HCT116 (cell line): Measurements from ENCODE around the gene TEX264. TPM values are rescaled to one million over a fixed set of nuclear protein-coding genes. Genes with fewer than 3 reads are reported as not detected.

Experiments
- ATAC-seq: fragments of 200-7000 bp; cut with Tn5 transposase; 2 replicates; pipeline ENCODE4 v1.9.1; 2020; ENCODE audit warnings: mild to moderate bottlenecking, moderate library complexity
- BruUV-seq: library from RNA; stranded (reverse); fragments of 400-500 nt; replicated peaks from 2 replicates; lab custom pipeline; 2021; lab: Mats Ljungman, UMichigan
- CTCF ChIA-PET: fragments of 300-600 bp; sonication (Branson Sonifier 250); formaldehyde crosslinking; loops from one replicate; lab custom pipeline; 2021; ENCODE audit warnings: antibody characterized with exemption; lab: Charles Lee
- POLR2A ChIA-PET: fragments of 300-600, 350-600 bp; sonication (Branson Sonifier 250); formaldehyde crosslinking; loops from one replicate; lab custom pipeline; 2021; ENCODE audit warnings: antibody characterized with exemption; lab: Charles Lee
- RAD21 ChIA-PET, 2 experiments: fragments of 300-600 bp; sonication (Branson Sonifier 250); formaldehyde crosslinking; loops; one replicate each; lab custom pipeline; 2023; ENCODE audit warnings: low total read pairs in 2 of 2; ENCODE audit not compliant: uncharacterized antibody in 2 of 2, unreplicated experiment in 2 of 2, low non-redundant PET in 1 of 2; lab: Charles Lee
- DNase-seq: peaks from one replicate; pipeline ENCODE4 v3.0.0-alpha.2; 2010; ENCODE audit warnings: low read depth, low spot score
- H2AFZ ChIP-seq: fragments of 200-600 bp; shearing (Covaris generic), sonication (generic); 2 replicates; pipeline ENCODE4 v1.6.1; 2017; ENCODE audit warnings: low read depth, mixed run types, mixed read lengths, antibody characterized with exemption, low read length; ENCODE audit not compliant: poor library complexity, severe bottlenecking
- H3K27ac ChIP-seq: 2 replicates; pipeline ENCODE4 v1.5.1; 2012; ENCODE audit warnings: low read depth, low read length
- H3K27me3 ChIP-seq: fragments of 200-600 bp; sonication (generic); 2 replicates; pipeline ENCODE4 v1.6.1; 2016; ENCODE audit warnings: mixed run types, low read length, mixed read lengths; ENCODE audit not compliant: insufficient read depth
- H3K36me3 ChIP-seq, 2 experiments: fragments of 200-500 bp in 1 of 2; fragments of 200-600 bp in 1 of 2; sonication (Bioruptor generic) in 1 of 2; sonication (generic) in 1 of 2; 2 replicates each; pipeline versions ENCODE4 v1.5.1 to v1.6.1; 2014 to 2016; ENCODE audit warnings: low read length in 2 of 2, inconsistent platforms in 1 of 2, mixed read lengths in 1 of 2, mixed run types in 1 of 2; ENCODE audit not compliant: insufficient read depth in 2 of 2, control insufficient read depth in 1 of 2
- H3K4me1 ChIP-seq, 2 experiments: fragments of 200-600 bp in 1 of 2; sonication (generic) in 1 of 2; 2 replicates each; pipeline versions ENCODE4 v1.5.1 to v1.6.1; 2012 to 2017; ENCODE audit warnings: low read length in 2 of 2, inconsistent platforms in 1 of 2, mild to moderate bottlenecking in 1 of 2, mixed read lengths in 1 of 2, mixed run types in 1 of 2, moderate library complexity in 1 of 2; ENCODE audit not compliant: insufficient read depth in 2 of 2, control insufficient read depth in 1 of 2
- H3K4me2 ChIP-seq: fragments of 200-600 bp; sonication (generic); 2 replicates; pipeline ENCODE4 v1.6.1; 2017; ENCODE audit warnings: mixed run types, low read length, mixed read lengths
- H3K4me3 ChIP-seq, 2 experiments: fragments of 200-600 bp in 1 of 2; sonication (generic) in 1 of 2; replicated peaks in 1 of 2; 2 replicates each; pipeline ENCODE4 v1.5.1; 2011 to 2016; ENCODE audit warnings: low read length in 2 of 2, control low read depth in 1 of 2, low read depth in 1 of 2, mild to moderate bottlenecking in 1 of 2, mixed read lengths in 1 of 2, mixed run types in 1 of 2
- H3K79me2 ChIP-seq: fragments of 200-600 bp; sonication (generic); 2 replicates; pipeline ENCODE4 v1.6.1; 2017; ENCODE audit warnings: mild to moderate bottlenecking, mixed run types, low read length, moderate library complexity, mixed read lengths; ENCODE audit not compliant: insufficient read depth
- H3K9ac ChIP-seq: fragments of 200-600 bp; sonication (generic); 2 replicates; pipeline ENCODE4 v1.6.1; 2016; ENCODE audit warnings: low read length, mixed read lengths
- H3K9me2 ChIP-seq: fragments of 200-600 bp; sonication (generic), shearing (Covaris generic); 2 replicates; pipeline ENCODE4 v1.6.1; 2017; ENCODE audit warnings: mixed run types, mild to moderate bottlenecking, moderate library complexity; ENCODE audit not compliant: insufficient read depth
- H3K9me3 ChIP-seq, 2 experiments: fragments of 200-500 bp in 1 of 2; fragments of 200-600 bp in 1 of 2; sonication (Bioruptor generic) in 1 of 2; sonication (generic) in 1 of 2; 2 replicates each; pipeline ENCODE4 v1.6.1; 2014 to 2017; ENCODE audit warnings: low read length in 2 of 2, mixed read lengths in 2 of 2, inconsistent platforms in 1 of 2, low read depth in 1 of 2, mild to moderate bottlenecking in 1 of 2, mixed run types in 1 of 2, moderate library complexity in 1 of 2; ENCODE audit not compliant: control insufficient read depth in 1 of 2, insufficient read depth in 1 of 2
- H4K20me1 ChIP-seq: fragments of 200-600 bp; sonication (generic), shearing (Covaris generic); 2 replicates; pipeline ENCODE4 v1.6.1; 2017; ENCODE audit warnings: mixed run types, mild to moderate bottlenecking, moderate library complexity; ENCODE audit not compliant: insufficient read depth
- CBX3 ChIP-seq: IDR thresholded peaks from 2 replicates; pipeline ENCODE4 v1.6.1; 2012; ENCODE audit warnings: low read depth
- EZH2 ChIP-seq: fragments of 200-600 bp; sonication (generic); IDR thresholded peaks from 2 replicates; pipeline ENCODE4 v1.6.1; 2017; ENCODE audit warnings: antibody characterized with exemption, mixed run types
- FOSL1 ChIP-seq: IDR thresholded peaks from 2 replicates; pipeline ENCODE4 v1.6.1; 2012; ENCODE audit warnings: low read depth
- POLR2A ChIP-seq: IDR thresholded peaks from 2 replicates; pipeline ENCODE4 v1.7.0; 2011; ENCODE audit warnings: borderline replicate concordance; ENCODE audit not compliant: insufficient read depth, insufficient read length; ENCODE audit errors: extremely low read depth
- POLR2AphosphoS5 ChIP-seq: IDR thresholded peaks from 2 replicates; pipeline ENCODE4 v1.6.1; 2011; ENCODE audit warnings: mild to moderate bottlenecking, low read depth, low read length, moderate library complexity
- SP1 ChIP-seq: IDR thresholded peaks from 2 replicates; pipeline ENCODE4 v1.6.1; 2012; ENCODE audit warnings: low read depth
- SRF ChIP-seq: IDR thresholded peaks from 2 replicates; pipeline ENCODE4 v1.6.1; 2012; ENCODE audit warnings: low read depth
- YY1 ChIP-seq: IDR thresholded peaks from 2 replicates; pipeline ENCODE4 v1.6.1; 2011; ENCODE audit warnings: low read length, low read depth, moderate library complexity, mild to moderate bottlenecking; ENCODE audit not compliant: insufficient replicate concordance; ENCODE audit errors: extremely low read depth
- ZNF274 ChIP-seq: fragments of 200-500 bp; sonication (Bioruptor generic); IDR thresholded peaks from 2 replicates; pipeline ENCODE4 v1.6.1; 2014; ENCODE audit warnings: mild to moderate bottlenecking, low read depth, low read length, inconsistent platforms
- intact Hi-C: fragments of 100-400 bp; cut with micrococcal nuclease; formaldehyde crosslinking; loops from 2 replicates; pipeline ENCODE4 v1.10.0; 2022
- total RNA-seq: library from RNA; stranded (reverse); gene quantifications from one replicate; pipeline ENCODE4 v1.2.1, GENCODE V29; 2021; ENCODE audit not compliant: unreplicated experiment
- TF ChIP-seq, protein P1 (sequence below): IDR thresholded peaks from 2 replicates; pipeline ENCODE4 v1.6.1; 2012
- TF ChIP-seq, protein P2 (sequence below): IDR thresholded peaks from 2 replicates; pipeline ENCODE4 v1.6.1; 2011; ENCODE audit warnings: mild to moderate bottlenecking, low read length, moderate library complexity; ENCODE audit not compliant: insufficient replicate concordance; ENCODE audit errors: extremely low read depth
- TF ChIP-seq, protein P3 (sequence below): IDR thresholded peaks from 2 replicates; pipeline ENCODE4 v1.6.1; 2012
- TF ChIP-seq, protein P4 (sequence below): IDR thresholded peaks from 2 replicates; pipeline ENCODE4 v1.6.1; 2012; ENCODE audit warnings: low read depth

TEX264 gene
- total RNA-seq, 1 experiment from 2014 or later = 36.0 TPM

DNA sequence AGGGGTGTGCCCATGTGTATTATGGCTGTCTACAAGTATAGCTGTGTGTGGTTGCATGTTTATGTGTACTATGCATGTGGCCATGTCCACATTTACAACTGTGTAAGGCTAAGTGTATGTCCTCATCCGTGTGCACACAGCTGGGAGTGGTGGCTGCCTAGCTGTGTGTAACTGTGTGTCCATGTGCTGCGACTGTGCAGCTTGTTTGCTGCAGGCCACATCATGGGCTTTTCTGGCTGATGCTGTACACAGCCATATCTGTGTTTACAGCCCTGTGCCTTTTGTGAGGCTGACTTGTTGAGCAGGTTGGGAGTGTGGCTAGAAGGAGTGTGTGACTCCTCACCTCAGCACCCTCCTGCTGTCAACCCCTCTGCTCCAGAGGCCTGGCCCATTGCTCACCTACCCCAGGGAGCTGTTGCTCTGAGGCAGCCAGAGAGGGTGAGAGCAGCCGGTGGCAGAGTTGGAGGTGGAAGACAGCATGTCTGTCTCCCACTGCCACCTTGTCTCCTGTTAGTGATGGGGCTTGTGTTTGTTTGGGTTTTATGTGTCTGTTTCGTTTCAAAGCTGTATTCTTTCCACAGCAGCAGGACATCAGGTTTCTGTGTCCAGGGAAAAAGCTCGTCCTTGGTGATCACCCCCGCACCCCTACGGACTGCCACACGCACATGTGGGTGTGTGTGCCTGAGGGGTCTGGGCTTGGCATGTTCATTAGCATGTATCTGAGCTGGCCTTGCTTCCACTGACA lies 34.4 kb downstream of the TEX264 start (continued):
- TF ChIP-seq, protein P1, sequence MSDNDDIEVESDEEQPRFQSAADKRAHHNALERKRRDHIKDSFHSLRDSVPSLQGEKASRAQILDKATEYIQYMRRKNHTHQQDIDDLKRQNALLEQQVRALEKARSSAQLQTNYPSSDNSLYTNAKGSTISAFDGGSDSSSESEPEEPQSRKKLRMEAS = no peak
- TF ChIP-seq EZH2 = no peak
- TF ChIP-seq, protein P2, sequence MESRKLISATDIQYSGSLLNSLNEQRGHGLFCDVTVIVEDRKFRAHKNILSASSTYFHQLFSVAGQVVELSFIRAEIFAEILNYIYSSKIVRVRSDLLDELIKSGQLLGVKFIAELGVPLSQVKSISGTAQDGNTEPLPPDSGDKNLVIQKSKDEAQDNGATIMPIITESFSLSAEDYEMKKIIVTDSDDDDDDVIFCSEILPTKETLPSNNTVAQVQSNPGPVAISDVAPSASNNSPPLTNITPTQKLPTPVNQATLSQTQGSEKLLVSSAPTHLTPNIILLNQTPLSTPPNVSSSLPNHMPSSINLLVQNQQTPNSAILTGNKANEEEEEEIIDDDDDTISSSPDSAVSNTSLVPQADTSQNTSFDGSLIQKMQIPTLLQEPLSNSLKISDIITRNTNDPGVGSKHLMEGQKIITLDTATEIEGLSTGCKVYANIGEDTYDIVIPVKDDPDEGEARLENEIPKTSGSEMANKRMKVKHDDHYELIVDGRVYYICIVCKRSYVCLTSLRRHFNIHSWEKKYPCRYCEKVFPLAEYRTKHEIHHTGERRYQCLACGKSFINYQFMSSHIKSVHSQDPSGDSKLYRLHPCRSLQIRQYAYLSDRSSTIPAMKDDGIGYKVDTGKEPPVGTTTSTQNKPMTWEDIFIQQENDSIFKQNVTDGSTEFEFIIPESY = no peak
- TF ChIP-seq, all 23 proteins: peak for 0

DNA sequence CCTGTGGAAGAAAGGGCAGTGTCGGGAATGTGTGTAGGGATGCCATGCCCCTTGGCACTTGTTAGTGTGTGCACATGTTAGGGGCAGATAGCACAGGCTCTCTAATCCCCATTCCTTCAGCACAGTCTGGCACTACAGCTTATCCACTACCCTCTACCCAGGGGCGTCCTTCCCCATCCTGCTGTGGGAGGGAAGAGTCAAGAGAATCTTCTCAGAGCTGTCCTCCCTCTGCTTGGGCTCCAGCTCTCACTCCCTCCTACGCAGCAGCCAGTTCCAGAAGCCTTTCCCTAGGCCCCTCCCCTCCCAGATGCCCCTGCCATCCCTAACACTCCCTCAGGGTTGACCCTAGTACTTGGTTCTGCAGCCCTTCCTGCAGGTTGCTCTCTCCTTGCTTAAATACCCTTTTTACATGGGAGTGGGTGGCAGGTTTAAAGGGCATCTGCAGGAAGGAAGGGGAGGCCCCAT lies 35.0 kb downstream of the TEX264 start:
- H3K9ac ChIP-seq = no peak overlapping the region
- CTCF ChIA-PET = no interaction called here

More for the DNA sequence above, 35.0 kb downstream of the TEX264 start:
- Histone ChIP-seq H3K9me3 (no peaks in the 10 kb centered on the region), H4K20me1 (no peaks in the 10 kb centered on the region), H3K79me2 (no peaks in the 10 kb centered on the region), H3K4me3 (no peak overlapping the region), H3K4me2 (no peak overlapping the region), H3K4me1 (no peaks in the 10 kb centered on the region), H3K27ac (no peak overlapping the region), H3K9me2 (no peaks in the 10 kb centered on the region), H2AFZ (no peak overlapping the region), H3K27me3 (no peaks in the 10 kb centered on the region), H3K36me3 (peaks cover 0 to 3% of the 10 kb centered on the region in 2 experiments; a peak in 1 of 4 replicates)
- ChIA-PET RAD21 (no interaction called here), POLR2A (no interaction called here)
- BruUV-seq = no TSS peak
- TF ChIP-seq SP1 = no peak
- TF ChIP-seq POLR2AphosphoS5 = no peak
- no peak for TF ChIP-seq YY1
- TF ChIP-seq, protein P3, sequence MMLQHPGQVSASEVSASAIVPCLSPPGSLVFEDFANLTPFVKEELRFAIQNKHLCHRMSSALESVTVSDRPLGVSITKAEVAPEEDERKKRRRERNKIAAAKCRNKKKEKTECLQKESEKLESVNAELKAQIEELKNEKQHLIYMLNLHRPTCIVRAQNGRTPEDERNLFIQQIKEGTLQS = no peak
- no peak for TF ChIP-seq ZNF274
- TF ChIP-seq POLR2A = no peak
- TF ChIP-seq, protein P2 = no peak
- no peak for TF ChIP-seq SRF
- TF ChIP-seq, protein P4, sequence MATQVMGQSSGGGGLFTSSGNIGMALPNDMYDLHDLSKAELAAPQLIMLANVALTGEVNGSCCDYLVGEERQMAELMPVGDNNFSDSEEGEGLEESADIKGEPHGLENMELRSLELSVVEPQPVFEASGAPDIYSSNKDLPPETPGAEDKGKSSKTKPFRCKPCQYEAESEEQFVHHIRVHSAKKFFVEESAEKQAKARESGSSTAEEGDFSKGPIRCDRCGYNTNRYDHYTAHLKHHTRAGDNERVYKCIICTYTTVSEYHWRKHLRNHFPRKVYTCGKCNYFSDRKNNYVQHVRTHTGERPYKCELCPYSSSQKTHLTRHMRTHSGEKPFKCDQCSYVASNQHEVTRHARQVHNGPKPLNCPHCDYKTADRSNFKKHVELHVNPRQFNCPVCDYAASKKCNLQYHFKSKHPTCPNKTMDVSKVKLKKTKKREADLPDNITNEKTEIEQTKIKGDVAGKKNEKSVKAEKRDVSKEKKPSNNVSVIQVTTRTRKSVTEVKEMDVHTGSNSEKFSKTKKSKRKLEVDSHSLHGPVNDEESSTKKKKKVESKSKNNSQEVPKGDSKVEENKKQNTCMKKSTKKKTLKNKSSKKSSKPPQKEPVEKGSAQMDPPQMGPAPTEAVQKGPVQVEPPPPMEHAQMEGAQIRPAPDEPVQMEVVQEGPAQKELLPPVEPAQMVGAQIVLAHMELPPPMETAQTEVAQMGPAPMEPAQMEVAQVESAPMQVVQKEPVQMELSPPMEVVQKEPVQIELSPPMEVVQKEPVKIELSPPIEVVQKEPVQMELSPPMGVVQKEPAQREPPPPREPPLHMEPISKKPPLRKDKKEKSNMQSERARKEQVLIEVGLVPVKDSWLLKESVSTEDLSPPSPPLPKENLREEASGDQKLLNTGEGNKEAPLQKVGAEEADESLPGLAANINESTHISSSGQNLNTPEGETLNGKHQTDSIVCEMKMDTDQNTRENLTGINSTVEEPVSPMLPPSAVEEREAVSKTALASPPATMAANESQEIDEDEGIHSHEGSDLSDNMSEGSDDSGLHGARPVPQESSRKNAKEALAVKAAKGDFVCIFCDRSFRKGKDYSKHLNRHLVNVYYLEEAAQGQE = no peak; the same call in 1 of the 2 replicates
- TF ChIP-seq FOSL1 = no peak
- TF ChIP-seq CBX3 = no peak
- intact Hi-C loops = no loop called here
- DNase-seq (no peak), ATAC-seq (no peak)
